Bronchial epithelial cell (primary cell): ENCODE data around the gene LSM14A. TPM values are rescaled to one million over a fixed set of nuclear protein-coding genes. Genes with fewer than 3 reads are reported as not detected.
A peak's percentile ranks its signal among the peaks of the same experiment; 100 is the strongest.

ENCODE experiments used
- DNase-seq: peaks from one replicate; pipeline ENCODE4 v3.0.0-alpha.2; 2010; ENCODE audit warnings: low read depth
- FAIRE-seq: peaks from 2 replicates; lab custom pipeline; 2011; peaks lifted over from hg19 to GRCh38; lab: Jason Lieb, UNC
- H3K27me3 ChIP-seq: 2 replicates; pipeline ENCODE4 v1.5.1; 2011; ENCODE audit warnings: low read length; ENCODE audit not compliant: control insufficient read depth, insufficient read depth
- H3K36me3 ChIP-seq: 2 replicates; pipeline ENCODE4 v1.5.1; 2011; ENCODE audit warnings: low read length; ENCODE audit not compliant: control insufficient read depth, insufficient read depth
- H3K4me3 ChIP-seq: 2 replicates; pipeline ENCODE4 v1.5.1; 2011; ENCODE audit warnings: mild to moderate bottlenecking, low read depth, low read length, control low read depth
- CTCF ChIP-seq: IDR thresholded peaks from 2 replicates; pipeline ENCODE4 v1.5.1; 2011; ENCODE audit warnings: mild to moderate bottlenecking, moderate library complexity, low read length, control low read depth, inconsistent platforms; ENCODE audit not compliant: insufficient read depth, severe bottlenecking
- total RNA-seq: library from RNA; depleted of rRNA; stranded (reverse); fragments of >200 nt; gene quantifications from 2 replicates; pipeline ENCODE4 v1.2.1, GENCODE V29; 2014

Gene LSM14A
- total RNA-seq, 1 donor from 2014 or later, result 86.1 TPM

GRCh38 chr19:34141025-34141424, 31.3 kb upstream of the LSM14A start:
- FAIRE-seq (no peak), DNase-seq (no peak)
- Histone ChIP-seq H3K4me3 (no peak overlapping the region), H3K27me3 (no peaks in the 10 kb centered on the region), H3K36me3 (no peaks in the 10 kb centered on the region)
- TF ChIP-seq CTCF, result no peak

DNA sequence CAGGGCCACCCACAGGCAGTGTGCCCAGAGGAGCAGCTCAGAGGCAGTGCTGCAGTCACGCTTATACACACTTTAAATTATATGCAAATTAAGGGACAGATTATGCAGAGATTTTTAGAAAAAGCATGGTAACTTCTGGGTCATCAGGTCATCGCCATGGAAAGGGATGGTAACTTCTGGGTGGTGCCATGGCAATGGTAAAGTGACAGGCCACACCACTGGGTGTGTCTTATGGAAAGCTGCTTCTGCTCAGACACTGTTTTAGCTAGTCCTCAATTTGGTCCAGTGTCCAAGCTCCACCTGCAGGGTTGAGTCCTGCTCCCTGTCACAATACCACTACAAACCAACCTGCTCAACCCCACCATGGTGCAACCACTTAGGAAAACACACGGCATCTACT, 29.9 kb upstream of the LSM14A start:
- Histone ChIP-seq H3K36me3 (no peaks in the 10 kb centered on the region), H3K27me3 (no peaks in the 10 kb centered on the region), H3K4me3 (no peak overlapping the region)
- no peak for TF ChIP-seq CTCF
- DNase-seq, result no peak
- peak; percentile 13 for FAIRE-seq

- peak; percentile 67 for TF ChIP-seq CTCF
- DNase-seq, result peak; percentile 43
- FAIRE-seq, result no peak
- Histone ChIP-seq H3K36me3 (no peaks in the 10 kb centered on the region), H3K4me3 (no peak overlapping the region), H3K27me3 (no peaks in the 10 kb centered on the region)
These were observed 26.5 kb upstream of the LSM14A start for GRCh38 chr19:34145741-34146202.

GRCh38 chr19:34148658-34149185, 23.6 kb upstream of the LSM14A start:
- FAIRE-seq (no peak), DNase-seq (no peak)
- Histone ChIP-seq H3K4me3 (no peak overlapping the region), H3K36me3 (no peaks in the 10 kb centered on the region), H3K27me3 (no peaks in the 10 kb centered on the region)
- TF ChIP-seq CTCF, result no peak

GRCh38 chr19:34149873-34150272, 22.4 kb upstream of the LSM14A start:
- Histone ChIP-seq H3K27me3 (no peaks in the 10 kb centered on the region), H3K4me3 (no peak overlapping the region), H3K36me3 (no peaks in the 10 kb centered on the region)
- no peak for TF ChIP-seq CTCF
- DNase-seq (no peak), FAIRE-seq (no peak)

DNA sequence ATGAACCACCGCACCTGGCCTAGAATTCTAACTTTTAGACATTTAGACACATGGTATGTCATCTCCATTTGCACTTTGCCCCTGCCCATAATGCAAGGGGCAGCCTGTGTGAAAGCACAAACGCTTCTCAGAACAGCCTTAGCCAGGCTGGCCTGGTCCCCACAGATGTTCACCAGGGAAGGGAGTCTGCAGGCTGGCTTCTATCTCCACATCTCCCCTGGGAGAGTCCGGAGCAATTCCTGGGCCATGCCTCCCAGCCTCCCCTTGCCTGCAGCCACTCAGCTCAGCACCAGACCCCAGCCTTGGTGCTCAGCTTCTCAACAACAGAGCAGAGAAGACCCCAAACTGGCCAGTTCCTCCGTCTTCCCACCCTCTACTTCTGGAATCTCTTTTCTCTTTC, 21.7 kb upstream of the LSM14A start:
- no peak for DNase-seq
- no peak for TF ChIP-seq CTCF
- FAIRE-seq, result no peak

More for the DNA sequence above, 21.7 kb upstream of the LSM14A start:
- Histone ChIP-seq H3K27me3 (no peaks in the 10 kb centered on the region), H3K36me3 (no peaks in the 10 kb centered on the region), H3K4me3 (no peak overlapping the region)
